HAP-1 (cell line): ENCODE results near the gene MYO1D.

Experiments
- DNase-seq, 2 experiments: peaks; one replicate each; pipeline ENCODE4 v3.0.0-alpha.2; 2016 to 2020; ENCODE audit warnings: low spot score in 2 of 2
- H3K27me3 ChIP-seq: fragments of 250-450 bp; sonication (Bioruptor Pico); 2 replicates; pipeline ENCODE4 v1.5.1; 2020; ENCODE audit warnings: low read depth, mild to moderate bottlenecking, moderate library complexity
- H3K36me3 ChIP-seq: fragments of 250-450 bp; sonication (Bioruptor Pico); replicated peaks from 2 replicates; pipeline ENCODE4 v1.5.1; 2020; ENCODE audit warnings: mild to moderate bottlenecking
- H3K4me1 ChIP-seq: fragments of 250-450 bp; sonication (Bioruptor Pico); 2 replicates; pipeline ENCODE4 v1.5.1; 2020; ENCODE audit warnings: mild to moderate bottlenecking
- H3K4me3 ChIP-seq: fragments of 250-450 bp; sonication (Bioruptor Pico); 2 replicates; pipeline ENCODE4 v1.5.1; 2020; ENCODE audit warnings: mild to moderate bottlenecking, moderate library complexity
- H3K9me3 ChIP-seq: fragments of 250-450 bp; sonication (Bioruptor Pico); 2 replicates; pipeline ENCODE4 v1.5.1; 2020; ENCODE audit warnings: mild to moderate bottlenecking, moderate library complexity
- in situ Hi-C: fragments of 300-500 bp; cut with MboI; formaldehyde crosslinking; loops from 3 replicates; pipeline ENCODE4 v1.14.3; 2020; ENCODE audit warnings: low sequenced_read_pairs, inconsistent platforms, mixed read lengths

Gene MYO1D

GRCh38 chr17:32503251-32504165 is 373.4 kb downstream of the MYO1D start:
- no peak for DNase-seq
- Histone ChIP-seq H3K9me3 (no peaks in the 10 kb centered on the region), H3K36me3 (no peaks in the 10 kb centered on the region), H3K4me1 (no peaks in the 10 kb centered on the region), H3K4me3 (no peak overlapping the region), H3K27me3 (no peaks in the 10 kb centered on the region)
- in situ Hi-C loops = no loop called here

- no peaks in the 10 kb centered on the region for H3K36me3 ChIP-seq
- no peaks in the 10 kb centered on the region for H3K27me3 ChIP-seq
- no peak overlapping the region for H3K4me3 ChIP-seq
- in situ Hi-C loops = no loop called here
- no peaks in the 10 kb centered on the region for H3K4me1 ChIP-seq
- no peak for DNase-seq
- H3K9me3 ChIP-seq = no peaks in the 10 kb centered on the region
Observed at GRCh38 chr17:32502710-32503109, 374.2 kb downstream of the MYO1D start.

- Histone ChIP-seq H3K9me3 (no peaks in the 10 kb centered on the region), H3K36me3 (no peaks in the 10 kb centered on the region), H3K4me1 (no peaks in the 10 kb centered on the region), H3K27me3 (no peaks in the 10 kb centered on the region), H3K4me3 (no peak overlapping the region)
- in situ Hi-C loops = no loop called here
- no peak for DNase-seq
Observed at GRCh38 chr17:32502013-32502412, 374.9 kb downstream of the MYO1D start.

GRCh38 chr17:32498391-32498790 is 378.5 kb downstream of the MYO1D start:
- Histone ChIP-seq H3K4me1 (no peaks in the 10 kb centered on the region), H3K9me3 (no peaks in the 10 kb centered on the region), H3K36me3 (no peaks in the 10 kb centered on the region), H3K27me3 (no peaks in the 10 kb centered on the region), H3K4me3 (no peak overlapping the region)
- in situ Hi-C loops = no loop called here
- no peak for DNase-seq

- no peak for DNase-seq
- in situ Hi-C loops = no loop called here
- Histone ChIP-seq H3K4me1 (no peaks in the 10 kb centered on the region), H3K27me3 (no peaks in the 10 kb centered on the region), H3K9me3 (no peaks in the 10 kb centered on the region), H3K4me3 (no peak overlapping the region), H3K36me3 (no peaks in the 10 kb centered on the region)
Observed at GRCh38 chr17:32497431-32498205, 379.3 kb downstream of the MYO1D start.

- H3K9me3 ChIP-seq = no peaks in the 10 kb centered on the region
- in situ Hi-C loops = no loop called here
- H3K4me3 ChIP-seq = no peak overlapping the region
- no peak for DNase-seq
- no peaks in the 10 kb centered on the region for H3K27me3 ChIP-seq
- H3K36me3 ChIP-seq = no peaks in the 10 kb centered on the region
- H3K4me1 ChIP-seq = no peaks in the 10 kb centered on the region
Observed at GRCh38 chr17:32496395-32497073, 380.4 kb downstream of the MYO1D start.

GRCh38 chr17:32495359-32496231 is 381.3 kb downstream of the MYO1D start:
- Histone ChIP-seq H3K27me3 (no peaks in the 10 kb centered on the region), H3K9me3 (no peaks in the 10 kb centered on the region), H3K4me1 (no peaks in the 10 kb centered on the region), H3K4me3 (no peak overlapping the region), H3K36me3 (no peaks in the 10 kb centered on the region)
- DNase-seq = no peak
- in situ Hi-C loops = no loop called here

GRCh38 chr17:32494621-32495358 is 382.1 kb downstream of the MYO1D start:
- H3K4me3 ChIP-seq = no peak overlapping the region
- in situ Hi-C loops = no loop called here
- no peak for DNase-seq
- no peaks in the 10 kb centered on the region for H3K9me3 ChIP-seq
- no peaks in the 10 kb centered on the region for H3K36me3 ChIP-seq
- H3K27me3 ChIP-seq = no peaks in the 10 kb centered on the region
- no peaks in the 10 kb centered on the region; the same call in 1 of the 2 replicates for H3K4me1 ChIP-seq

- no peaks in the 10 kb centered on the region; the same call in 1 of the 2 replicates for H3K4me1 ChIP-seq
- no peaks in the 10 kb centered on the region for H3K27me3 ChIP-seq
- in situ Hi-C loops = no loop called here
- DNase-seq = no peak
- H3K4me3 ChIP-seq = no peak overlapping the region
- H3K9me3 ChIP-seq = no peaks in the 10 kb centered on the region
- peaks cover 4% of the 10 kb centered on the region for H3K36me3 ChIP-seq
Observed at GRCh38 chr17:32493976-32494513, 382.9 kb downstream of the MYO1D start.

- in situ Hi-C loops = no loop called here
- no peaks in the 10 kb centered on the region; the same call in 1 of the 2 replicates for H3K4me1 ChIP-seq
- H3K4me3 ChIP-seq = no peak overlapping the region
Observed at GRCh38 chr17:32493571-32493970, 383.4 kb downstream of the MYO1D start.

GRCh38 chr17:32492648-32493289 is 384.2 kb downstream of the MYO1D start:
- Histone ChIP-seq H3K36me3 (peaks cover 15% of the 10 kb centered on the region), H3K27me3 (no peaks in the 10 kb centered on the region), H3K9me3 (no peaks in the 10 kb centered on the region), H3K4me1 (peaks cover 1% of the 10 kb centered on the region; the same call in 1 of the 2 replicates), H3K4me3 (no peak overlapping the region)
- in situ Hi-C loops = no loop called here
- no peak for DNase-seq

More at GRCh38 chr17:32493571-32493970, 383.4 kb downstream of the MYO1D start:
- Histone ChIP-seq H3K36me3 (peaks cover 9% of the 10 kb centered on the region), H3K9me3 (no peaks in the 10 kb centered on the region), H3K27me3 (no peaks in the 10 kb centered on the region)
- DNase-seq = no peak

GRCh38 chr17:32492264-32492589 is 384.7 kb downstream of the MYO1D start:
- Histone ChIP-seq H3K4me1 (peaks cover 2% of the 10 kb centered on the region; the same call in 1 of the 2 replicates), H3K36me3 (peaks cover 15% of the 10 kb centered on the region), H3K4me3 (no peak overlapping the region), H3K9me3 (no peaks in the 10 kb centered on the region), H3K27me3 (no peaks in the 10 kb centered on the region)
- in situ Hi-C loops = no loop called here
- no peak for DNase-seq
